K562 (cell line): ENCODE measurements around the gene TMEM95. TPM values are rescaled to one million over a fixed set of nuclear protein-coding genes. Genes with fewer than 3 reads are reported as not detected.

ENCODE experiments used
- ATAC-seq: fragments of 200-7000 bp; cut with Tn5 transposase; 3 replicates; pipeline ENCODE4 v1.9.1; 2020; ENCODE audit warnings: moderate library complexity
- BruUV-seq: library from RNA; stranded (reverse); fragments of 400-500 nt; replicated peaks from 2 replicates; lab custom pipeline; 2021; lab: Mats Ljungman, UMichigan
- CTCF ChIA-PET: fragments of 300-600 bp; formaldehyde crosslinking; extraction: SDS; loops from one replicate; lab custom pipeline; 2021; ENCODE audit warnings: low intra/inter-chr PET ratio; lab: Yijun Ruan, JAX
- POLR2A ChIA-PET: fragments of 300-600, 350-650 bp; sonication (Branson Sonifier 250); formaldehyde crosslinking; extraction: SDS; loops from one replicate; lab custom pipeline; 2021; ENCODE audit warnings: antibody characterized with exemption, inconsistent platforms; lab: Yijun Ruan, JAX
- DNase-seq, 4 experiments: peaks; one replicate each; pipeline versions ENCODE4 v3.0.0 to v3.0.0-alpha.2; 2011 to 2018; ENCODE audit warnings: low spot score in 3 of 4, mixed read lengths in 3 of 4; ENCODE audit errors: extremely low read depth in 1 of 4
- FAIRE-seq: peaks from 2 replicates; lab custom pipeline; 2011; peaks lifted over from hg19 to GRCh38; lab: Jason Lieb, UNC
- H2AFZ ChIP-seq: 2 replicates; pipeline ENCODE4 v1.6.0; 2011; ENCODE audit warnings: low read depth, low read length, control low read depth, inconsistent platforms
- H3K27ac ChIP-seq: fragments of 200-600 bp; 3 replicates; pipeline ENCODE4 v1.8.0; 2011; ENCODE audit warnings: low read depth, mild to moderate bottlenecking, control low read depth, inconsistent platforms, low read length, moderate library complexity, mixed read lengths; ENCODE audit errors: extremely low read depth
- H3K27me3 ChIP-seq, 2 experiments: fragments of 300-600 bp in 1 of 2; 2 replicates in 1 of 2; 3 replicates in 1 of 2; pipeline versions ENCODE4 v1.6.0 to v1.8.0; 2011; ENCODE audit warnings: inconsistent platforms in 2 of 2, low read length in 2 of 2, mild to moderate bottlenecking in 1 of 2, mixed read lengths in 1 of 2, moderate library complexity in 1 of 2; ENCODE audit not compliant: control insufficient read depth in 2 of 2, insufficient read depth in 2 of 2
- H3K36me3 ChIP-seq: fragments of 300-600 bp; 3 replicates; pipeline ENCODE4 v1.8.0; 2011; ENCODE audit warnings: mild to moderate bottlenecking, low read length, inconsistent platforms; ENCODE audit not compliant: control insufficient read depth, insufficient read depth
- H3K4me1 ChIP-seq, 2 experiments: fragments of 200-600 bp in 1 of 2; replicated peaks in 1 of 2; 2 replicates in 1 of 2; 3 replicates in 1 of 2; pipeline versions ENCODE4 v1.5.1 to v1.8.0; 2011; ENCODE audit warnings: inconsistent platforms in 2 of 2, low read length in 2 of 2, mild to moderate bottlenecking in 1 of 2, mixed read lengths in 1 of 2, moderate library complexity in 1 of 2; ENCODE audit not compliant: control insufficient read depth in 2 of 2, insufficient read depth in 2 of 2
- H3K4me2 ChIP-seq: 2 replicates; pipeline ENCODE4 v1.6.1; 2011; ENCODE audit warnings: low read length, control low read depth, inconsistent platforms, mixed read lengths; ENCODE audit not compliant: insufficient read depth
- H3K4me3 ChIP-seq: fragments of 200-600 bp; sonication (generic), shearing (Covaris generic); 2 replicates; pipeline ENCODE4 v1.5.1; 2016; ENCODE audit warnings: control low read depth, inconsistent platforms
- H3K79me2 ChIP-seq: fragments of 200-600 bp; 3 replicates; pipeline ENCODE4 v1.8.0; 2011; ENCODE audit warnings: low read length, inconsistent platforms; ENCODE audit not compliant: control insufficient read depth, insufficient read depth
- H3K9ac ChIP-seq, 2 experiments: 2 replicates each; pipeline versions ENCODE4 v1.6.0 to v1.6.1; 2011; ENCODE audit warnings: low read depth in 2 of 2, low read length in 2 of 2, control low read depth in 1 of 2, inconsistent platforms in 1 of 2, mild to moderate bottlenecking in 1 of 2, mixed read lengths in 1 of 2; ENCODE audit not compliant: insufficient read depth in 1 of 2
- H3K9me1 ChIP-seq: one replicate; pipeline ENCODE4 v1.6.0; 2011; ENCODE audit warnings: inconsistent platforms, mild to moderate bottlenecking, low read length, moderate library complexity; ENCODE audit not compliant: control insufficient read depth, insufficient read depth
- H3K9me3 ChIP-seq: replicated peaks from 2 replicates; pipeline ENCODE4 v1.5.1; 2011; ENCODE audit warnings: low read depth, low read length, inconsistent platforms; ENCODE audit not compliant: control insufficient read depth, insufficient read depth
- H4K20me1 ChIP-seq: replicated peaks from 2 replicates; pipeline ENCODE4 v1.6.1; 2011; ENCODE audit warnings: low read length, inconsistent platforms, mixed read lengths; ENCODE audit not compliant: control insufficient read depth, insufficient read depth
- KDM5B ChIP-seq: fragments of 200-600 bp; sonication (generic); IDR thresholded peaks from 2 replicates; pipeline ENCODE4 v1.6.1; 2012; ENCODE audit warnings: low read depth, mild to moderate bottlenecking, moderate library complexity, low read length, control low read depth, inconsistent platforms; ENCODE audit not compliant: insufficient replicate concordance
- NFRKB ChIP-seq: fragments of 450-650 bp; IDR thresholded peaks from 2 replicates; pipeline ENCODE4 v1.6.1; 2016; ENCODE audit warnings: low read depth
- ZBTB33 ChIP-seq: sonication (generic); formaldehyde crosslinking; IDR thresholded peaks from 2 replicates; pipeline ENCODE4 v1.8.1; 2023; ENCODE audit warnings: mild to moderate bottlenecking, missing genetic modification reagents
- ZNF280A ChIP-seq: fragments of 450-650 bp; IDR thresholded peaks from 2 replicates; pipeline ENCODE4 v1.6.1; 2018; ENCODE audit warnings: mild to moderate bottlenecking, low read depth; ENCODE audit not compliant: partially characterized antibody
- ZNF324 ChIP-seq: fragments of 250-450 bp; sonication (Bioruptor Pico); IDR thresholded peaks from 2 replicates; pipeline ENCODE4 v1.4.0; 2020; ENCODE audit warnings: mild to moderate bottlenecking
- WGBS: fragments of 100-300 bp; shearing (Covaris generic); methylation state at CpG from one replicate; pipeline ENCODE4 v1.1.6; 2016; ENCODE audit warnings: low coverage, mixed read lengths; ENCODE audit not compliant: insufficient coverage; ENCODE audit errors: missing lambda C conversion rate; 5-methylcytosine and 5-hydroxymethylcytosine counted together
- in situ Hi-C: fragments of 300-500 bp; cut with MboI; formaldehyde crosslinking; loops from 4 replicates; pipeline ENCODE4 v1.15.0; 2018; ENCODE audit warnings: inconsistent platforms, mixed read lengths
- intact Hi-C: fragments of 100-400 bp; cut with micrococcal nuclease; formaldehyde crosslinking; loops from 2 replicates; pipeline ENCODE4 v1.14.2; 2022
- polyA plus RNA-seq, 8 experiments: library from polyadenylated mRNA; depleted of rRNA in 4 of 8; stranded (reverse) in 5 of 8; unstranded in 3 of 8; fragments of >200 nt; fragmentation: Nextera tagmentation in 2 of 8; fragmentation: Illumina TruSeq in 1 of 8; extraction: Ambion mirVana in 2 of 8; extraction: Trizol in 1 of 8; gene quantifications; 2 replicates each; pipeline versions ENCODE4 v1.2.1 to v1.2.3, GENCODE V29; 2011 to 2014; ENCODE audit warnings: inconsistent platforms in 1 of 8, missing spikeins in 1 of 8
- total RNA-seq, 7 experiments: library from RNA; depleted of rRNA in 6 of 7; stranded (reverse); fragments of >200 nt in 6 of 7; fragmentation: Illumina TruSeq in 2 of 7; extraction: Trizol in 2 of 7; gene quantifications; 2 replicates each; pipeline versions ENCODE4 v1.2.1 to v1.2.3, GENCODE V29; 2011 to 2021; ENCODE audit warnings: low replicate concordance in 1 of 7

The TMEM95 gene
- total and polyA plus RNA-seq, 9 of the 15 experiments (the other 6 are each of a cell fraction or from before 2014, with no cell fraction given) = not detected

GRCh38 chr17:7382901-7383300 is 27.9 kb downstream of the TMEM95 start (continued):
- no peak for TF ChIP-seq KDM5B

- H3K4me2 ChIP-seq = no peak overlapping the region
Observed at GRCh38 chr17:7383371-7383741, 28.4 kb downstream of the TMEM95 start.

GRCh38 chr17:7383742-7384488 is 29.0 kb downstream of the TMEM95 start:
- FAIRE-seq (no peak), ATAC-seq (no peak), DNase-seq (no peak)
- H3K4me2 ChIP-seq = no peak overlapping the region
- H3K27ac ChIP-seq = no peak overlapping the region
- H3K79me2 ChIP-seq = no peaks in the 10 kb centered on the region; the same call in 2 of the 3 replicates
- in situ Hi-C loops (no loop called here), intact Hi-C loops (no loop called here)
- H3K27me3 ChIP-seq = no peaks in the 10 kb centered on the region
- H3K4me3 ChIP-seq = no peak overlapping the region
- H4K20me1 ChIP-seq = no peaks in the 10 kb centered on the region
- H3K9me1 ChIP-seq = no peaks in the 10 kb centered on the region
- POLR2A ChIA-PET = no interaction called here
- TF ChIP-seq ZBTB33 (CRISPR knock-in tag) (peak; percentile 65; the same call in 1 of the 2 replicates), ZNF280A (no peak)
- CTCF ChIA-PET = no interaction called here
- H3K9me3 ChIP-seq = peaks cover 2% of the 10 kb centered on the region; the same call in 1 of the 2 replicates
- peaks cover 8 to 18% of the 10 kb centered on the region in 2 experiments; a peak in 4 of 5 replicates for H3K4me1 ChIP-seq
- H3K9ac ChIP-seq = no peak overlapping the region
- peaks cover 2% of the 10 kb centered on the region; the same call in 1 of the 3 replicates for H3K36me3 ChIP-seq
- 94% methylated on average over 11 of the region's 65 CpGs for WGBS
- no peak overlapping the region for H2AFZ ChIP-seq
- no TSS peak for BruUV-seq

More at GRCh38 chr17:7383371-7383741, 28.4 kb downstream of the TMEM95 start:
- CTCF ChIA-PET = no interaction called here
- Histone ChIP-seq H3K4me1 (peaks cover 8 to 18% of the 10 kb centered on the region in 2 experiments; a peak in 4 of 5 replicates), H3K4me3 (no peak overlapping the region), H4K20me1 (no peaks in the 10 kb centered on the region), H3K9me1 (no peaks in the 10 kb centered on the region), H3K9me3 (peaks cover 2% of the 10 kb centered on the region; the same call in 1 of the 2 replicates), H2AFZ (no peak overlapping the region), H3K27me3 (no peaks in the 10 kb centered on the region), H3K36me3 (no peaks in the 10 kb centered on the region), H3K27ac (no peak overlapping the region), H3K9ac (no peak overlapping the region), H3K79me2 (no peaks in the 10 kb centered on the region; the same call in 2 of the 3 replicates)
- POLR2A ChIA-PET = no interaction called here
- 94% methylated on average over 5 of the region's 11 CpGs for WGBS
- DNase-seq (no peak), ATAC-seq (no peak), FAIRE-seq (no peak)
- intact Hi-C loops = no loop called here
- BruUV-seq = no TSS peak
- in situ Hi-C loops = no loop called here
- TF ChIP-seq NFRKB = no peak
- no peak for TF ChIP-seq ZNF324
- TF ChIP-seq, all 486 proteins: peak for 0
